Stimulated activated CD4-positive, alpha-beta T cell treated with anti-CD3 and anti-CD28 coated beads, Interleukin-4, amount 100 ng/mL, for 1 hour (primary cell): Measurements from ENCODE around the gene LRCH3.

Experiments used
- DNase-seq: peaks from one replicate; pipeline ENCODE4 v3.0.0-alpha.2; 2020

The LRCH3 gene

GRCh38 chr3:197793247-197793646 is 2.2 kb downstream of the LRCH3 start:
- no peak for DNase-seq

- DNase-seq: no peak
Measured at GRCh38 chr3:197794115-197794514, 3.1 kb downstream of the LRCH3 start.

- DNase-seq: no peak
Measured at GRCh38 chr3:197795200-197795599, 4.1 kb downstream of the LRCH3 start.

GRCh38 chr3:197796087-197796486 is 5.0 kb downstream of the LRCH3 start:
- DNase-seq: no peak

GRCh38 chr3:197798863-197799262 is 7.8 kb downstream of the LRCH3 start:
- DNase-seq: no peak

GRCh38 chr3:197800379-197800778 is 9.3 kb downstream of the LRCH3 start:
- DNase-seq: no peak

- no peak for DNase-seq
Measured at GRCh38 chr3:197801891-197802778, 11.1 kb downstream of the LRCH3 start.

- DNase-seq: no peak
Measured at GRCh38 chr3:197802779-197803459, 11.9 kb downstream of the LRCH3 start.

GRCh38 chr3:197804511-197804910 is 13.5 kb downstream of the LRCH3 start:
- no peak for DNase-seq

- DNase-seq: no peak
Measured at GRCh38 chr3:197807969-197808587, 17.0 kb downstream of the LRCH3 start.

- no peak for DNase-seq
Measured at GRCh38 chr3:197809356-197810020, 18.4 kb downstream of the LRCH3 start.

- DNase-seq: no peak
Measured at GRCh38 chr3:197810901-197811300, 19.8 kb downstream of the LRCH3 start.

GRCh38 chr3:197811343-197811742 is 20.3 kb downstream of the LRCH3 start:
- no peak for DNase-seq

GRCh38 chr3:197814372-197814771 is 23.3 kb downstream of the LRCH3 start:
- no peak for DNase-seq

GRCh38 chr3:197820550-197821335 is 29.7 kb downstream of the LRCH3 start:
- DNase-seq: no peak

GRCh38 chr3:197829397-197830045 is 38.5 kb downstream of the LRCH3 start:
- DNase-seq: no peak

GRCh38 chr3:197830308-197830966 is 39.4 kb downstream of the LRCH3 start:
- DNase-seq: no peak

- DNase-seq: no peak
Measured at GRCh38 chr3:197830967-197831313, 39.9 kb downstream of the LRCH3 start.

GRCh38 chr3:197833930-197834715 is 43.1 kb downstream of the LRCH3 start:
- DNase-seq: no peak

- DNase-seq: no peak
Measured at GRCh38 chr3:197835509-197835908, 44.5 kb downstream of the LRCH3 start.

GRCh38 chr3:197836244-197836643 is 45.2 kb downstream of the LRCH3 start:
- DNase-seq: no peak
